A673 (cell line): Measurements from ENCODE around the gene LRP1B.
"Not testable (repeated sequence)": the region's sequence is repeated elsewhere in the genome, so short reads cannot be mapped to it uniquely, and the experiment has no call there.

Source experiments
- EZH2 ChIP-seq: fragments of 200-600 bp; sonication (generic); IDR thresholded peaks from 2 replicates; pipeline ENCODE4 v1.6.1; 2017; ENCODE audit warnings: borderline replicate concordance, low read depth, mild to moderate bottlenecking, mixed read lengths, antibody characterized with exemption, low read length; ENCODE audit not compliant: poor library complexity, severe bottlenecking
- TF ChIP-seq, protein P1 (sequence below): fragments of 300-800, 200-600 bp; sonication (generic); conservative IDR thresholded peaks from 2 replicates; pipeline ENCODE4 v1.5.1; 2017; ENCODE audit warnings: low read depth, mild to moderate bottlenecking, antibody characterized with exemption, low read length, moderate library complexity, mixed read lengths

GRCh38 chr2:140964324-140964723 lies 1166.5 kb downstream of the LRP1B start:
- TF ChIP-seq EZH2: not testable (repeated sequence)
- TF ChIP-seq, protein P1, sequence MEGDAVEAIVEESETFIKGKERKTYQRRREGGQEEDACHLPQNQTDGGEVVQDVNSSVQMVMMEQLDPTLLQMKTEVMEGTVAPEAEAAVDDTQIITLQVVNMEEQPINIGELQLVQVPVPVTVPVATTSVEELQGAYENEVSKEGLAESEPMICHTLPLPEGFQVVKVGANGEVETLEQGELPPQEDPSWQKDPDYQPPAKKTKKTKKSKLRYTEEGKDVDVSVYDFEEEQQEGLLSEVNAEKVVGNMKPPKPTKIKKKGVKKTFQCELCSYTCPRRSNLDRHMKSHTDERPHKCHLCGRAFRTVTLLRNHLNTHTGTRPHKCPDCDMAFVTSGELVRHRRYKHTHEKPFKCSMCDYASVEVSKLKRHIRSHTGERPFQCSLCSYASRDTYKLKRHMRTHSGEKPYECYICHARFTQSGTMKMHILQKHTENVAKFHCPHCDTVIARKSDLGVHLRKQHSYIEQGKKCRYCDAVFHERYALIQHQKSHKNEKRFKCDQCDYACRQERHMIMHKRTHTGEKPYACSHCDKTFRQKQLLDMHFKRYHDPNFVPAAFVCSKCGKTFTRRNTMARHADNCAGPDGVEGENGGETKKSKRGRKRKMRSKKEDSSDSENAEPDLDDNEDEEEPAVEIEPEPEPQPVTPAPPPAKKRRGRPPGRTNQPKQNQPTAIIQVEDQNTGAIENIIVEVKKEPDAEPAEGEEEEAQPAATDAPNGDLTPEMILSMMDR: not testable (repeated sequence)
